Measurements from ENCODE around the gene SERTAD3.
A peak's percentile ranks its signal among the peaks of the same experiment; 100 is the strongest.

GRCh38 chr19:40420766-40421765 is 23.1 kb downstream of the SERTAD3 start:
- TF ChIP-seq CTCF (IDR thresholded peaks at IDR 0.05) (peak; percentile 88), EZH2phosphoT487 (IDR thresholded peaks at IDR 0.05) (no peak)
